Inflammatory macrophage treated with lipopolysaccharide for 4 hours (primary cell): ENCODE results near the gene NOVA1.

Source experiments
- DNase-seq: peaks from one replicate; pipeline ENCODE4 v3.0.0-alpha.2; 2020

The NOVA1 gene

DNA sequence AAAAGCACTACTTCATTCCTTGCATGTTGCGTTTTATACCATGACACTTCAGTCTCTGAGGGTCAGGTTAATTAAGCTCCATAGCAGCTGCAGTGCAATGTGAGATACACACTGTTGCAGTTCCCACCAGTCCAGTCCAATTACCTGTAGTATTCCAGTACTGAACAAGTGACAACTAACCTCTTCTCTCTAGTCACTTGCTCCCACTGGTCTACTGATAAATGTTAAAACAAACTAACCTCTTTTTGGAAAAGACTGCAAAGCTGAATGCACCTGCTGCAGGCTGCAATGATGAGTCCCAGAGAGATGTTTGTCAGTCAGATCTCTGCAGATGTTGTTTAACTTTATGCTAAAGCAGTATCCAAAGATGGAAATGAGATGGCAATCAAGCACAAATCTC, 7.9 kb downstream of the NOVA1 start:
- DNase-seq = no peak

GRCh38 chr14:26577711-26578110, 20.1 kb downstream of the NOVA1 start:
- DNase-seq = no peak

GRCh38 chr14:26554069-26554772, 43.6 kb downstream of the NOVA1 start:
- DNase-seq = no peak

DNA sequence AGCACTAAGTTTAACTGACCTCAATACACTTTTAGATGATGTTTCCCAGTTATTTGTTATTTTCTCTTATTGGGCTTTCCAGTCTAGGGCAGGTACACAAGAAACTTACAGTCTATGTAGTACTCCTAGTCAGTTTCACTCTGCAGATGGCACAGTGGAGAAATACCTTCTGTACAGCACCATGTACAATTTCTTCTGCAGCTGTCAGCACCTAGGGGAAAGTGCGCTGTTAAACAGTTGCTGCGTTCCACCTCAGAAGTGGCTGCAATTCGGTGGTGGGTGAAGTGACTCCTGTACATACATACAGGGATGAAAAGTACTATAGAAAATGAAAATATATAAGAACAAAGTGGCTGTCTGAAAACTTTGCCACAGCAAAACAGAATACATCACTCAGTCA, 48.3 kb downstream of the NOVA1 start:
- no peak for DNase-seq

GRCh38 chr14:26548406-26548805, 49.4 kb downstream of the NOVA1 start:
- no peak for DNase-seq

GRCh38 chr14:26538176-26538575, 59.7 kb downstream of the NOVA1 start:
- DNase-seq = no peak

- DNase-seq = no peak
Measured at GRCh38 chr14:26531894-26532293, 65.9 kb downstream of the NOVA1 start.

DNA sequence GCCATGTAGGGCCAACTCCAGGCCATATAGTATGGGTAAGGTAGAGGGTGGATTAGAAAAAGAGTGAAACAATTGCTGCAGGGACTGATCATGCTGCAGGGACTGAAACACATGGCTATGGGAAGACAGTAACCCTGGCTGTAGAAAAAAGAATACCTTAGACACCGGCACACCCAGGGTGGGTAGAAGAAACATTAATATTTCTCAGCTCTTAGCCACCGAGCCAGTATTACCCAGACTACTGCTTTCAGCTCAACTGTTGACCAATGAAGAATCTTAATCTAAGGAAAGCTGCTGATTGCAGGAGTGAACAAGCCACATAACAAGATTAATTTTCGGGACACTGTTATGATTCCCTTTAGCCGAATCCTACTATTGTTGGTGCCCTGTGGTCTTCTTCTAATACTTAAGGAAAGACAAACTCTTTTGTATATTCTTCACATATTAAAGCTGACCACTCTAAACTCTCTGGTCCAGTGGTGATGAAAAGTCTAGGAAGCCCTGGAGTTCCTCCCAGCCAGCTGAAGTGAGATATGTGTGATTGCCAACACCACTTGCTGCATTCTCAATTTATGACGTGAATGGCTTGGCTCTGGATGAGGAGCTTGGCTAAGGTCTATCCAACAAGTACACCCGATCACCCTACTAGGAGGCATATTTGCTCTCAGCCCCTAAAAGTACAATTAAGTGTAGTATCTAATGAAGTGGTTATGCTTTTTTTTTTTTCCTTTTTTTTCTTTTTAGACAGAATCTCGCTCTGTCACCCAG, 69.2 kb downstream of the NOVA1 start:
- DNase-seq = no peak

- no peak for DNase-seq
Measured at GRCh38 chr14:26527095-26527494, 70.7 kb downstream of the NOVA1 start.

DNA sequence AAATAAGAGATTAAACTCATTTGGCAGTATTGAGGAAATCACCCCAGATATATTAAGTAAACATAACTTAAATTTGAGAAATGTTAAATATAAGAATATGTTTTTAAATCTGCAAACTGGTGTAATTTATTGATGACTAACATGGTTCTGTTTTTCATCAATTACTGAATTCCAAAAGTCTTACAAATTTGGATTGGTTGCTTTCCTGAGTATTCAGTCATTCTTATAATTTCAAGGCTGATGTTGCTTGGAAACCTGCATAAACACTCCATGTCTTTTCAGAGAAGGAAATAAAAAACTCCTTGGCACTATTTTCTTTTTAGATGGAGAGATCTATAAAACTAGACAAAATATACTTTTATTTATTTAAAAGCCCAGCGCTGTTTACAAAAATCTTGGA, 71.7 kb downstream of the NOVA1 start:
- no peak for DNase-seq

DNA sequence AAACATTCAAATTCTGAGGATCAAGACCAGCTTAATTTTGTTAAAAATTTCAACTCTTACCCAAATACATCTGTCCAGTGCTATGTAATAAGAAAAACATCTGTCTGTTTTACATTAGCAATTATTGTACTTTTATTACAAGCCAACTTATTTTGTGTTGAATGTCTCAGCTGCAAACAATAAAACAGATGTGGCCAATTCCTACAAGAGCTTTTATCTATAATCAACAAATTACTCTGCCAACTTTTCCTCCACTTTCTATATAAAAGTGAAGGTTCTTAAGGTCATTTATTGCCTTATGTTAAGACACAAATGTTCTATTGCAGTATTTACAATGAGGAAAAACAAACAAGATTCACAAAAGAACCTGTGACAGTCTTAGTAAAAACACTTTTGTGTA, 72.7 kb downstream of the NOVA1 start:
- no peak for DNase-seq

DNA sequence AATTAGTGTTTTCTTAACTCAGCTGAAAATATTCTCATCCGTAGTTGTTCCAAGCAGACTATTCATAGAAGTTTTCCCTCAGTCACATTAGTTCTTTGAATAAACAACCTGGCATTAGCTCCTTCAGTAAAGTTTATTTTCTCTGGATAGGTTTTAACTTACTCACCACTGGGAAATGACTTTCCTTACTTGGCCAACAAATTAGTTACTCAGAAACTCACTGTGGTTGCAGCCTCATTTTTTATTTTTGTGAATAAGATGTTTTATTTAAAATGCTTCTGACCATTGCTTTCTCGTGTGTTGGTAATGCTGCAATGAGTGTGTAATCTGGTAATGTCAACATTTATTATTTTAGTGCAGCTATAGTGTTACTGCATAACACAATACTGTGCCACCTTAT, 74.9 kb downstream of the NOVA1 start:
- DNase-seq = no peak

GRCh38 chr14:26517771-26518170, 80.1 kb downstream of the NOVA1 start:
- DNase-seq = no peak

GRCh38 chr14:26500028-26500427, 97.8 kb downstream of the NOVA1 start:
- DNase-seq = no peak

DNA sequence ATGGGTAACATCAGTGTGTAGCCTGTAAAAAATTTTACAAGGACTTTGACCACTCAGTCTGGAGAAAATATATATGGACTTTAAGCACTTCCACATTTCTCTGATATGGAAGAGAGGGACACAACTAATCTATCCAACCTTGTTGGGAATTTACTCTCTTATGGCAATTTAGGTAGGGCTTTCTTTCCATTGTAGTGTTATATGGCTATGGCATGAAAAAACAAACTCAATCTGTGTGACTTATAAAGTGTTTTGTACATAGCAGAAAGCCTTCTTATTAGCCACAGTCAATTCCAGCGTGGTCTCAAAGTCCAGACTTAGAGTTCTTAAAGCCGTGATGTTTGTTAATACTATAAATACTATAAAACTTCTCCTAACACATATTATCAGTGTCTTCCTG, 98.3 kb downstream of the NOVA1 start:
- DNase-seq = no peak

GRCh38 chr14:26486922-26487321, 110.9 kb downstream of the NOVA1 start:
- DNase-seq = no peak

DNA sequence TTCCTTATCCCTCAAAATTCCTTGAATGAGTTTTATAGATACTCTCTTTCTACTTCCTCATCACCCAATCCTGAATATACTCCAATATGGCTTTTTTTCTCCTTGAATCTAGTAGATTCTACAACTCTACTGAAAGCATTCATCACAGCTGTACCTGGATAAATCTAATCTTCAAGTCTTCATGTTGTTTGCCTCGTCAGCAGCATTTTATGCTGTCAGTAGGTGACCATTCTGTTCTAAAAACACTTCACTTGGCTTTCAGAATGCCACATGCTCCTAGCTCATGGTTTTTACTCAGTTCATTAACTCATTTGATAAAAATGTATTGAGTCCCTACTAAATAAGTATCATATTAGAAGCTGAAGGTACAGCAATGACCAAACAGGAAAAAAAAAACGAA, 113.3 kb downstream of the NOVA1 start:
- no peak for DNase-seq

- no peak for DNase-seq
Measured at GRCh38 chr14:26478967-26479366, 118.9 kb downstream of the NOVA1 start.

DNA sequence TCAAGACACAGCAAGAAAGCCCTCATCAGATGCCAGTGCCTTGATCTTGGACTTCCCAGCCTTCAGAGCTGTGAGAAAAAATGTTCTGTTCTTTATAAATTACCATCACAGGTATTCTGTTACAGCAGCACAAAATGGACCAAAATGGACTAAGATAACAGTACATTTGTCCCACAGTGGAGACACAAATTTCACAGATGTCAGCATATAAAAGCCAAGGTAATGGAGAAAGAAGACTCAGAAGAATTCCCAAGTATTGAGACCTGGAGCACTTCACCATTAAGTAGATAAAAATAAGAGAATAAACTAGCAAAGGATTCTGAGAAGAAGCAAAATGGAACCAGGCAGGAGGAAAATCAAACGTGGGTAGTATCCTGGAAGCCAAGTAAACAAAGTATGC, 131.0 kb downstream of the NOVA1 start:
- no peak for DNase-seq

DNA sequence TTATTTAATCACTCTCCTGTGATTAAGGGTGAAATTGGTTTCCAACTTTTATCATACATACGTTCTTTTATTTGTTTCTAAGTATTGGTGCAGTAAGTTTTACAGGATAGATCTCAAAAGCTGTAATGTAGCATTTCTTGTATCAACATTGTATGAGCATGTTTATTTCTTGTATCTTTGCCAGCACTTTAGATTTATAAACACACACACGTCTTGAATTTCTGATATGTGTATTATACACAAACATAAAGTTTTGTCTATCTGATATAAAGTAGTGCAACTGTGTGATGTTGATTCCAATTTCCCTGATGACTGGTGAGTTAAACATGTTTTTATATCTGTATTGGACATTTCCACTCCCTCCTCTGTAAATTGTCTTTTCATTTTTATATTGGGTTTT, 134.7 kb downstream of the NOVA1 start:
- DNase-seq = no peak

DNA sequence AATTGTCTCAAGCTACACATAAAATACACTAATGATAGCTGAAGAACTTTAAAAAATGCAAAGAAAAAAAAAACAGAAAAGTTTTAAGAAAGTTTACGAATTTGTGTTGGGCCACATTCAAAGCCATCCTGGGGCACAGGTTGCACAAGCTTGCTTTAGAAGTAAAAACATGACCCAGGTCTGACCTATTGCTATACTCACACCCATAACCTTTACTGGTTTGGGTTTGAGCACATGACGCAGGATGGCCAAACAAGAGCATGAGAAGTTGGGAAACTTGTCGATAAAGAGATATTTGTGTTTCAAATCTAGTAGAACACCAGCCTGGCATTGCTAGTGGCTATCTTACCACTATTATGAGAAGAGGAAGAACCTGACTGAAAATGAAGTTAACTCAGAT, 143.7 kb downstream of the NOVA1 start:
- no peak for DNase-seq

GRCh38 chr14:26448181-26448855, 149.5 kb downstream of the NOVA1 start:
- no peak for DNase-seq

- DNase-seq = no peak
Measured at GRCh38 chr14:26444822-26445221, 153.0 kb downstream of the NOVA1 start.

DNA sequence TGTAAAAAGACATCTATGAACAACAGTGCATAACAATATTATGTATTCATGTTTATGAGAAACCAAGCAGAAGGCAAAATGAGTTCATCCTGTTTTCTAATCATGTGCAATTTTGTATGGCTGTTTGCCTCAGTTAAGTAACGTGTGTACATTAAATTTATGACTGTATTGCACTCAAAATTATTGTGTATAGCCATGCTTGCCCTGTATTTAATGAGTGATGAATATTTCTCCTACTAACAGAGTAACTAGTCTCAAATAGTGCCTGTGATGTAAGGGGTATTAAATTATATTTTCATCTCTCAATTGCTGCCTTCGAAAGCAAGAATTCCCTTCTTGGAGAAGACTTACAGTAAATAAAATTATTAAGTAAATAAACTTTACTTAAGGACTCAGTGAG, 154.2 kb downstream of the NOVA1 start:
- no peak for DNase-seq
